ENCODE data around the gene DEAF1. TPM values are rescaled to one million over a fixed set of nuclear protein-coding genes. Genes with fewer than 3 reads are reported as not detected.
A peak's percentile ranks its signal among the peaks of the same experiment; 100 is the strongest.

The DEAF1 gene
- total RNA-seq, 1 experiment from 2014 or later = 50.6 TPM

GRCh38 chr11:708511-708910 lies 13.5 kb upstream of the DEAF1 start:
- Mint-ChIP-seq H3K4me1 (ENCODE audit: low read depth, unreplicated experiment) (peaks cover 13% of the 10 kb centered on the region), H3K36me3 (ENCODE audit: insufficient read depth, unreplicated experiment) (peaks cover 77% of the 10 kb centered on the region), H3K4me3 (ENCODE audit: unreplicated experiment) (peak overlapping the region; percentile 86), H3K27ac (ENCODE audit: unreplicated experiment) (peak overlapping the region; percentile 90), H3K27me3 (ENCODE audit: insufficient read depth, unreplicated experiment) (no peaks in the 10 kb centered on the region), H3K9me3 (ENCODE audit: unreplicated experiment) (no peaks in the 10 kb centered on the region)
- Histone ChIP-seq H3K4me1 (peaks cover 68% of the 10 kb centered on the region), H3K4me3 (ENCODE audit: low read depth, low read length) (no peak overlapping the region), H3K9me3 (no peaks in the 10 kb centered on the region), H3K27me3 (replicated peaks; ENCODE audit: control insufficient read depth, insufficient read depth, low read length) (no peaks in the 10 kb centered on the region), H3K36me3 (ENCODE audit: control insufficient read depth, insufficient read depth, low read length) (no peaks in the 10 kb centered on the region; the same call in none of the 2 replicates)
- BruUV-seq (replicated peaks) = no TSS peak
- CTCF ChIA-PET = interaction anchor here (1.0 kb wide), 1 partner anchor 68 kb away, joined by 5 read pairs; no protein-coding TSS in a partner anchor
- no peak for DNase-seq
- intact Hi-C loops (cut with micrococcal nuclease; ENCODE audit: unreplicated experiment) = no loop called here
- POLR2A ChIA-PET = no interaction called here
- no peak for TF ChIP-seq CTCF (IDR thresholded peaks at IDR 0.05; ENCODE audit: insufficient read depth in 1 of 2, low read depth in 1 of 2, low read length in 1 of 2, severe bottlenecking in 1 of 2, unreplicated experiment in 1 of 2)

- Mint-ChIP-seq H3K36me3 (ENCODE audit: insufficient read depth, unreplicated experiment) (peaks cover 77% of the 10 kb centered on the region), H3K27me3 (ENCODE audit: insufficient read depth, unreplicated experiment) (no peaks in the 10 kb centered on the region), H3K4me1 (ENCODE audit: low read depth, unreplicated experiment) (peaks cover 13% of the 10 kb centered on the region), H3K9me3 (ENCODE audit: unreplicated experiment) (no peaks in the 10 kb centered on the region), H3K4me3 (ENCODE audit: unreplicated experiment) (peak overlapping the region; percentile 86), H3K27ac (ENCODE audit: unreplicated experiment) (peak overlapping the region; percentile 90)
- intact Hi-C loops (cut with micrococcal nuclease; ENCODE audit: unreplicated experiment) = loop anchor here (1.0 kb wide), 1 partner anchor 15 kb away; no protein-coding TSS in a partner anchor
- BruUV-seq (replicated peaks) = no TSS peak
- POLR2A ChIA-PET = interaction anchor here (4.2 kb wide), 1 partner anchor 13 kb away, joined by 32 read pairs; the partner anchor contains the start of genes DEAF1 and TMEM80
- Histone ChIP-seq H3K36me3 (ENCODE audit: control insufficient read depth, insufficient read depth, low read length) (no peaks in the 10 kb centered on the region; the same call in none of the 2 replicates), H3K27me3 (replicated peaks; ENCODE audit: control insufficient read depth, insufficient read depth, low read length) (no peaks in the 10 kb centered on the region), H3K4me1 (peaks cover 62% of the 10 kb centered on the region), H3K9me3 (no peaks in the 10 kb centered on the region), H3K4me3 (ENCODE audit: low read depth, low read length) (peak overlapping the region; percentile 80)
- TF ChIP-seq CTCF (IDR thresholded peaks at IDR 0.05; ENCODE audit: insufficient read depth in 1 of 2, low read depth in 1 of 2, low read length in 1 of 2, severe bottlenecking in 1 of 2, unreplicated experiment in 1 of 2) = no peak
- CTCF ChIA-PET = interaction anchor here (0.6 to 1.0 kb wide), 2 partner anchors 33 to 68 kb away, joined by 5 read pairs; no protein-coding TSS in a partner anchor
- DNase-seq = peak; percentile 87 to 91
Observed at GRCh38 chr11:707817-708420, 12.9 kb upstream of the DEAF1 start.

GRCh38 chr11:706957-707816 lies 12.2 kb upstream of the DEAF1 start:
- Histone ChIP-seq H3K4me1 (peaks cover 56% of the 10 kb centered on the region), H3K27me3 (replicated peaks; ENCODE audit: control insufficient read depth, insufficient read depth, low read length) (no peaks in the 10 kb centered on the region), H3K9me3 (no peaks in the 10 kb centered on the region), H3K36me3 (ENCODE audit: control insufficient read depth, insufficient read depth, low read length) (peaks cover under 1% of the 10 kb centered on the region), H3K4me3 (ENCODE audit: low read depth, low read length) (peak overlapping the region; percentile 80)
- Mint-ChIP-seq H3K4me1 (ENCODE audit: low read depth, unreplicated experiment) (peaks cover 13% of the 10 kb centered on the region), H3K9me3 (ENCODE audit: unreplicated experiment) (no peaks in the 10 kb centered on the region), H3K4me3 (ENCODE audit: unreplicated experiment) (peak overlapping the region; percentile 86), H3K36me3 (ENCODE audit: insufficient read depth, unreplicated experiment) (peaks cover 77% of the 10 kb centered on the region), H3K27me3 (ENCODE audit: insufficient read depth, unreplicated experiment) (no peaks in the 10 kb centered on the region), H3K27ac (ENCODE audit: unreplicated experiment) (peak overlapping the region; percentile 90)
- intact Hi-C loops (cut with micrococcal nuclease; ENCODE audit: unreplicated experiment) = loop anchor here (1.0 kb wide), 1 partner anchor 16 kb away; no protein-coding TSS in a partner anchor
- ChIA-PET CTCF (interaction anchor here (0.6 to 1.2 kb wide), 11 partner anchors 12 to 1062 kb away, joined by 3 to 7 read pairs (median 4); partner anchors contain the start of genes TALDO1 and TMEM80), POLR2A (interaction anchor here (0.5 to 4.2 kb wide), 3 partner anchors 12 to 165 kb away, joined by 3 to 32 read pairs (median 3); partner anchors contain the start of genes DEAF1 and TMEM80)
- no TSS peak for BruUV-seq (replicated peaks)
- DNase-seq = peak; percentile 82 to 87
- peak in 1 of 2 experiments; percentile 63 for TF ChIP-seq CTCF (IDR thresholded peaks at IDR 0.05; ENCODE audit: insufficient read depth in 1 of 2, low read depth in 1 of 2, low read length in 1 of 2, severe bottlenecking in 1 of 2, unreplicated experiment in 1 of 2)

Data from Caco-2 (cell line).